Measurements from ENCODE around the gene PCDHGB2.
"Not testable (repeated sequence)": the region's sequence is repeated elsewhere in the genome, so short reads cannot be mapped to it uniquely, and the experiment has no call there.

The PCDHGB2 gene

DNA sequence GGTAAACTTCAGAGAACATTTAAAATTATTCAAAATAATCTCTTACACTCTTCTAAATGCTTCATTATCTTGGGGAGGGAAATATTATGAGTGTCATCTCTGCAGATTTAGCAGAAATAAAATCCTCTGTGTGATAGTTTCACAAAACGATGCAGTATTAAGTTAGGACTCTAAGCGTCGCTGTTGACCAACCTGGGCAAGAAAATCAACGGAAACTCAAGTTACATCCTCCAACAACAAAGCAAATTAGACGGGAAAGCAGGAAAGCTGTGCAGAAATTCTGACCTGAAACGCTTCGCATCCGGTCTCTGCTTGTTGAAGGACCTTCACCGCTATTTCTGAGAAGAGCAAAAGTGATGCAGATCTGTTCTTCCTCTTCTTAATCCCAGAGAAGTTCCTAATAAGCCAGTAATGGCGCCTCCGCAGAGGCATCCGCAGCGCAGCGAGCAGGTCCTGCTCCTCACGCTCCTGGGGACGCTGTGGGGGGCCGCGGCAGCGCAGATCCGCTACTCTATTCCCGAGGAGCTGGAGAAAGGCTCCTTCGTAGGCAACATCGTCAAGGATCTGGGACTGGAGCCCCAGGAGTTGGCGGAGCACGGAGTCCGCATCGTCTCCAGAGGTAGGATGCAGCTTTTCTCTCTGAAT lies 14.0 kb downstream of the PCDHGB2 start, which contains the start of gene PCDHGA6:
PCDHGA6 (plus strand) TSS at position 219 of the 645 bp plus-strand sequence; CDS start at position 412, 193 bp downstream.
- Histone ChIP-seq H3K9ac (ENCODE audit: low read depth, low read length) (no peak within 1 kb of the TSS), H3K4me2 (ENCODE audit: low read length) (peak within 1 kb of the TSS; percentile 74), H3K4me3 (ENCODE audit: low read length) (peak within 1 kb of the TSS; percentile 64), H3K36me3 (ENCODE audit: insufficient read depth, low read length) (peaks cover 3% of the 10 kb centered on the region), H3K9me3 (replicated peaks; ENCODE audit: low read length) (peaks cover 38% of the 10 kb centered on the region), H3K27me3 (ENCODE audit: control insufficient read depth, insufficient read depth, low read length) (no peaks in the 10 kb centered on the region), H3K4me1 (ENCODE audit: control insufficient read depth, insufficient read depth, low read length) (no peaks in the 10 kb centered on the region)

DNA sequence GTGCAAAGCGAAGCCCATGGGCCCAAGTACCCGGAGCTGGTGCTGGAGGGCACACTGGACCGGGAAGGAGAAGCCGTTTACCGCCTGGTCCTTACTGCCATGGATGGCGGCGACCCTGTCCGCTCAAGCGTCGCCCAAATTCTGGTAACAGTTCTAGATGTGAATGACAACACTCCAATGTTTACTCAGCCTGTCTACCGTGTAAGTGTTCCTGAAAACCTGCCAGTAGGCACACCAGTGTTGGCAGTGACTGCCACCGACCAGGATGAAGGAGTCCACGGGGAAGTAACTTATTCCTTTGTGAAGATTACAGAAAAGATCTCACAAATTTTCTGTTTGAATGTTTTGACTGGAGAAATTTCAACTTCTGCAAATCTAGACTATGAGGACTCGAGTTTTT lies 14.8 kb downstream of the PCDHGB2 start:
- Histone ChIP-seq H3K9ac (ENCODE audit: low read depth, low read length) (no peak overlapping the region), H3K4me2 (ENCODE audit: low read length) (peak overlapping the region; percentile 74), H3K4me1 (ENCODE audit: control insufficient read depth, insufficient read depth, low read length) (no peaks in the 10 kb centered on the region), H3K9me3 (replicated peaks; ENCODE audit: low read length) (peaks cover 38% of the 10 kb centered on the region), H3K4me3 (ENCODE audit: low read length) (peak overlapping the region; percentile 64), H3K36me3 (ENCODE audit: insufficient read depth, low read length) (peaks cover 3% of the 10 kb centered on the region), H3K27me3 (ENCODE audit: control insufficient read depth, insufficient read depth, low read length) (no peaks in the 10 kb centered on the region)

DNA sequence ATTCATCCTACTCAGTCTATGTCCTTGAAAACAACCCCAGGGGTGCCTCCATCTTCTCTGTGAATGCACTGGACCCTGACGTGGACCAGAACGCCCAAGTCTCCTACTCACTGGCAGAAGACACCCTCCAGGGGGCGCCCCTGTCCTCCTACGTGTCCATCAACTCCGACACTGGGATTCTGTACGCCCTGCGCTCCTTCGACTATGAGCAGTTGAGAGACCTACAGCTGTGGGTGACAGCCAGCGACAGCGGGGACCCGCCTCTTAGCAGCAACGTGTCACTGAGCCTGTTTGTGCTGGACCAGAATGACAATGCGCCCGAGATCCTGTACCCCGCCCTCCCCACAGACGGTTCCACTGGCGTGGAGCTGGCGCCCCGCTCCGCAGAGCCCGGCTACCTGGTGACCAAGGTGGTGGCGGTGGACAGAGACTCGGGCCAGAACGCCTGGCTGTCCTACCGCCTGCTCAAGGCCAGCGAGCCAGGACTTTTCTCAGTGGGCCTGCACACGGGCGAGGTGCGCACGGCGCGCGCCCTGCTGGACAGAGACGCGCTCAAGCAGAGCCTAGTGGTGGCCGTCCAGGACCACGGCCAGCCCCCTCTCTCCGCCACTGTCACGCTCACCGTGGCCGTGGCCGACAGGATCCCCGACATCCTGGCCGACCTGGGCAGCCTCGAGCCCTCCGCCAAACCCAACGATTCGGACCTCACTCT lies 15.8 kb downstream of the PCDHGB2 start:
- not testable (repeated sequence) for H3K27me3 ChIP-seq (ENCODE audit: control insufficient read depth, insufficient read depth, low read length); H3K4me1 ChIP-seq (ENCODE audit: control insufficient read depth, insufficient read depth, low read length); H3K4me3 ChIP-seq (ENCODE audit: low read length); H3K4me2 ChIP-seq (ENCODE audit: low read length); H3K36me3 ChIP-seq (ENCODE audit: insufficient read depth, low read length); H3K9ac ChIP-seq (ENCODE audit: low read depth, low read length)
- peaks cover 37% of the 10 kb centered on the region for H3K9me3 ChIP-seq (replicated peaks; ENCODE audit: low read length)

DNA sequence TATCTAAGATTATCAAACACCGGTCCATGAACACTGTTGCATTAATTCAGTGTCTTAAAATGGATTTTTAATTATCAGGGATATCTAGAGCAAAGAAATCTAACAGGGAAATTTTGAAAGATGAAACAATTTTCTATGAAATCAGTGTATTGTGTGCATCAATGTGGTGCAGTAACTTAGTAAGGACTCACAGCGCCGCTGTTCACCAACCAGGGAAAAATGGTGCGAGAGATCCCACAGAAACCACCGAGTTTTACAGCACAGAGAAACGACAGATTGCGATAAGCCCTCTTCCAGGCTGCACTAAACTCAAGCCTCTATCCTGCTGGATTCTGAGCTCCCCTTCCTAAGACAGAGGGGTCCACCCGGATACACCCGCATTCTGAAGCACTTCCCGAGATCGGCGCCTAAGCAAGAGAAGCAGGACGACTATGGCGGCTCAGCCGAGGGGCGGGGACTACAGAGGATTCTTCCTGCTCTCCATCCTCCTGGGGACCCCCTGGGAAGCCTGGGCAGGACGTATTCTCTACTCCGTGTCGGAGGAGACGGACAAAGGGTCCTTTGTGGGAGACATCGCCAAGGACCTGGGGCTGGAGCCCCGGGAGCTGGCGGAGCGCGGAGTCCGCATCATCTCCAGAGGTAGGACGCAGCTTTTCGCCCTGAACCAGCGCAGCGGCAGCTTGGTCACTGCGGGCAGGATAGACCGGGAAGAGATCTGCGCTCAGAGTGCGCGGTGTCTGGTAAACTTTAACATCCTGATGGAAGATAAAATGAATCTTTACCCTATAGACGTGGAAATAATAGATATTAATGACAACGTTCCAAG lies 22.9 kb downstream of the PCDHGB2 start, which contains the start of gene PCDHGA7:
PCDHGA7 (plus strand) TSS at position 274 of the 826 bp plus-strand sequence; CDS start at position 432, 158 bp downstream.
- H3K9me3 ChIP-seq (replicated peaks; ENCODE audit: low read length), result peaks cover 7% of the 10 kb centered on the region
- H3K27me3 ChIP-seq (ENCODE audit: control insufficient read depth, insufficient read depth, low read length), result no peaks in the 10 kb centered on the region
- no peaks in the 10 kb centered on the region for H3K4me1 ChIP-seq (ENCODE audit: control insufficient read depth, insufficient read depth, low read length)
- H3K9ac ChIP-seq (ENCODE audit: low read depth, low read length), result peak within 1 kb of the TSS; percentile 62
- H3K4me2 ChIP-seq (ENCODE audit: low read length), result peak within 1 kb of the TSS; percentile 57
- H3K36me3 ChIP-seq (ENCODE audit: insufficient read depth, low read length), result no peaks in the 10 kb centered on the region
- peak within 1 kb of the TSS; percentile 74 for H3K4me3 ChIP-seq (ENCODE audit: low read length)

DNA sequence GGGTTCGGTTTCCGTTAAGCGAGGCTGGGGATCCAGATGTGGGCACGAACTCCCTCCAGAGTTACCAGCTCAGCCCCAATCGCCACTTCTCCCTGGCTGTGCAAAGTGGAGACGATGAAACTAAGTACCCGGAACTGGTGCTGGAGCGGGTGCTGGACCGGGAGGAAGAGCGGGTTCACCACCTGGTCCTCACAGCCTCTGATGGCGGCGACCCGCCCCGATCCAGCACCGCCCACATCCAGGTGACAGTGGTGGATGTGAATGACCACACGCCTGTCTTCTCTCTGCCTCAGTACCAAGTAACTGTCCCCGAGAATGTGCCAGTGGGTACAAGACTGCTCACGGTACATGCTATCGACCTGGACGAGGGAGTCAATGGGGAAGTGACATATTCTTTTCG lies 23.6 kb downstream of the PCDHGB2 start:
- Histone ChIP-seq H3K4me2 (ENCODE audit: low read length) (peak overlapping the region; percentile 57), H3K36me3 (ENCODE audit: insufficient read depth, low read length) (no peaks in the 10 kb centered on the region), H3K4me3 (ENCODE audit: low read length) (peak overlapping the region; percentile 74), H3K9ac (ENCODE audit: low read depth, low read length) (peak overlapping the region; percentile 62), H3K27me3 (ENCODE audit: control insufficient read depth, insufficient read depth, low read length) (no peaks in the 10 kb centered on the region), H3K9me3 (replicated peaks; ENCODE audit: low read length) (peaks cover 8% of the 10 kb centered on the region), H3K4me1 (ENCODE audit: control insufficient read depth, insufficient read depth, low read length) (no peaks in the 10 kb centered on the region)

DNA sequence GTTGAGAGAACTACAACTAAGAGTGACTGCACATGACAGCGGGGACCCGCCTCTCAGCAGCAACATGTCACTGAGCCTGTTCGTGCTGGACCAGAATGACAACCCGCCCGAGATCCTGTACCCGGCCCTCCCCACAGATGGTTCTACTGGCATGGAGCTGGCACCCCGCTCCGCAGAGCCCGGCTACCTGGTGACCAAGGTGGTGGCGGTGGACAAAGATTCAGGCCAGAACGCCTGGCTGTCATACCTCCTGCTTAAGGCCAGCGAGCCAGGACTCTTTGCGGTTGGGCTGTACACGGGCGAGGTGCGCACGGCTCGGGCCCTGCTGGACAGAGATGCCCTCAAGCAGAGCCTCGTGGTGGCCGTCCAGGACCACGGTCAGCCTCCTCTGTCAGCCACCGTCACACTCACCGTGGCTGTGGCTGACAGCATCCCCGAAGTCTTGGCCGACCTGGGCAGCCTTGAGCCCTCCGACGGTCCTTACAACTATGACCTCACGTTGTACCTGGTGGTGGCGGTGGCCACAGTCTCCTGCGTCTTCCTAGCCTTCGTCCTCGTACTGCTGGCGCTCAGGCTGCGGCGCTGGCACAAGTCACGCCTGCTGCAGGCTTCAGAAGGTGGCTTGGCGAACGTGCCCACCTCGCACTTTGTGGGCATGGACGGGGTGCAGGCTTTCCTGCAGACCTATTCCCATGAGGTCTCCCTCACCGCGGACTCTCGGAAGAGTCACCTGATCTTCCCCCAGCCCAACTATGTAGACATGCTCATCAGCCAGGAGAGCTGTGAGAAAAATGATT lies 24.9 kb downstream of the PCDHGB2 start:
- H3K9ac ChIP-seq (ENCODE audit: low read depth, low read length), result no peak overlapping the region
- H3K4me3 ChIP-seq (ENCODE audit: low read length), result no peak overlapping the region
- no peaks in the 10 kb centered on the region for H3K4me1 ChIP-seq (ENCODE audit: control insufficient read depth, insufficient read depth, low read length)
- H3K36me3 ChIP-seq (ENCODE audit: insufficient read depth, low read length), result no peaks in the 10 kb centered on the region
- H3K9me3 ChIP-seq (replicated peaks; ENCODE audit: low read length), result peaks cover 21% of the 10 kb centered on the region
- no peaks in the 10 kb centered on the region for H3K27me3 ChIP-seq (ENCODE audit: control insufficient read depth, insufficient read depth, low read length)
- no peak overlapping the region for H3K4me2 ChIP-seq (ENCODE audit: low read length)

DNA sequence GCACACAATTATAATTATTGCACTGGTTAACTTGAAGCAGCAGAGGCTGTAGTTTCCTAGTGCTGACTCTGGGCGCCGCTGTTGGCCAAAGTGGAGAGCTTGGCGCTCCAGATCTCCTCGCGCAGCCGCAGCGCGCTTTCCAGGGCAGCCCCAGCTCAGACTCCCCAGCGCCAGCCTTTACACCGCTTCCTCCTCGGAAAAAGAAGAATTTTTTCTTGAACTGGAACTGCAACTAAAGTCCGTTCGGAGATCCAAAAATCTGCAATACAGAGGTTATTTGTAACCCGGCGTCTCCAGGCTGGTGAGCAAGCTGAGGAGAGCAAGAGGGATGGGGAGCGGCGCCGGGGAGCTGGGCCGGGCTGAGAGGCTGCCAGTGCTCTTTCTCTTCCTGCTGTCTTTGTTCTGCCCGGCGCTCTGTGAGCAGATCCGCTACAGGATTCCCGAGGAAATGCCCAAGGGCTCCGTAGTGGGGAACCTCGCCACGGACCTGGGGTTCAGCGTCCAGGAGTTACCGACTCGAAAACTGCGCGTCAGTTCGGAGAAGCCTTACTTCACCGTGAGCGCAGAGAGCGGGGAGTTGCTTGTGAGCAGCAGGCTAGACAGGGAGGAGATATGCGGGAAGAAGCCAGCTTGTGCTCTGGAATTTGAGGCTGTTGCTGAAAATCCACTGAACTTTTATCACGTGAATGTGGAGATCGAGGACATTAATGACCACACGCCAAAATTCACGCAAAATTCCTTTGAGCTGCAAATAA lies 27.9 kb downstream of the PCDHGB2 start, which contains the start of gene PCDHGB4:
PCDHGB4 (plus strand) TSS at position 142 of the 755 bp plus-strand sequence; CDS start at position 329, 187 bp downstream.
- Histone ChIP-seq H3K9me3 (replicated peaks; ENCODE audit: low read length) (peaks cover 28% of the 10 kb centered on the region), H3K4me3 (ENCODE audit: low read length) (peak within 1 kb of the TSS; percentile 44), H3K4me2 (ENCODE audit: low read length) (peak within 1 kb of the TSS; percentile 54)
- H3K27me3 ChIP-seq (ENCODE audit: control insufficient read depth, insufficient read depth, low read length); H3K9ac ChIP-seq (ENCODE audit: low read depth, low read length); H3K36me3 ChIP-seq (ENCODE audit: insufficient read depth, low read length); H3K4me1 ChIP-seq (ENCODE audit: control insufficient read depth, insufficient read depth, low read length): not testable (repeated sequence)

DNA sequence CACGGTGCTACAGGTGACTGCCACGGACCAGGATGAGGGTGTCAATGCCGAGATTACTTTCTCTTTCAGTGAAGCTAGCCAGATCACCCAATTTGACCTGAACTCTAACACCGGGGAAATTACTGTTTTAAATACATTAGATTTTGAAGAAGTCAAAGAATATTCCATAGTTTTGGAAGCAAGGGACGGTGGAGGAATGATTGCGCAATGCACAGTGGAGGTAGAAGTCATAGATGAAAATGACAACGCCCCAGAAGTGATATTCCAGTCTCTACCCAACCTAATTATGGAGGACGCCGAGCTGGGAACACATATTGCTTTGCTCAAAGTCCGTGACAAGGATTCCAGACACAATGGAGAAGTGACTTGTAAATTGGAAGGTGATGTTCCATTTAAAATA lies 28.9 kb downstream of the PCDHGB2 start:
- H3K9ac ChIP-seq (ENCODE audit: low read depth, low read length), result no peak overlapping the region
- H3K4me1 ChIP-seq (ENCODE audit: control insufficient read depth, insufficient read depth, low read length), result no peaks in the 10 kb centered on the region
- H3K4me2 ChIP-seq (ENCODE audit: low read length), result no peak overlapping the region
- H3K36me3 ChIP-seq (ENCODE audit: insufficient read depth, low read length), result peaks cover 5% of the 10 kb centered on the region
- peaks cover 32% of the 10 kb centered on the region for H3K9me3 ChIP-seq (replicated peaks; ENCODE audit: low read length)
- no peaks in the 10 kb centered on the region for H3K27me3 ChIP-seq (ENCODE audit: control insufficient read depth, insufficient read depth, low read length)
- no peak overlapping the region for H3K4me3 ChIP-seq (ENCODE audit: low read length)

DNA sequence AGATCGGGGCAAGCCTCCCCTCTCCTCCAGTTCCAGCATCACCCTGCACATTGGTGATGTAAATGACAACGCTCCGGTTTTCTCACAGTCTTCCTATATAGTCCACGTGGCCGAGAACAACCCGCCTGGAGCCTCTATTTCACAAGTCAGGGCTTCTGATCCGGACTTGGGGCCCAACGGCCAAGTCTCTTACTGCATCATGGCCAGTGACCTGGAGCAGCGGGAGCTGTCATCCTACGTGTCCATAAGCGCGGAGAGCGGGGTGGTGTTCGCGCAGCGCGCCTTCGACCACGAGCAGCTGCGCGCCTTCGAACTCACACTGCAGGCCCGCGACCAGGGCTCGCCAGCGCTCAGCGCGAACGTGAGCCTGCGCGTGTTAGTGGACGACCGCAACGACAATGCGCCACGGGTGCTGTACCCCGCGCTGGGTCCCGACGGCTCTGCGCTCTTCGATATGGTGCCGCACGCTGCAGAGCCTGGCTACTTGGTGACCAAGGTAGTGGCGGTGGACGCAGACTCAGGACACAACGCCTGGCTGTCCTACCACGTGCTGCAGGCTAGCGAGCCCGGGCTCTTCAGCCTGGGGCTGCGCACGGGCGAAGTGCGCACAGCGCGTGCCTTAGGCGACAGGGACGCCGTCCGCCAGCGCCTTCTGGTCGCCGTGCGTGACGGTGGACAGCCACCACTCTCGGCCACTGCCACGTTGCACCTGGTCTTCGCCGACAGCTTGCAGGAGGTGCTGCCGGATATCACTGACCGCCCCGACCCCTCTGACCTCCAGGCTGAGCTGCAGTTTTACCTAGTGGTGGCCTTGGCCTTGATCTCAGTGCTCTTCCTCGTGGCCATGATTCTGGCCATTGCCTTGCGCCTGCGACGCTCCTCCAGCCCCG lies 29.6 kb downstream of the PCDHGB2 start:
- Histone ChIP-seq H3K9me3 (replicated peaks; ENCODE audit: low read length) (peaks cover 35% of the 10 kb centered on the region), H3K27me3 (ENCODE audit: control insufficient read depth, insufficient read depth, low read length) (no peaks in the 10 kb centered on the region), H3K36me3 (ENCODE audit: insufficient read depth, low read length) (peaks cover 5% of the 10 kb centered on the region), H3K4me2 (ENCODE audit: low read length) (no peak overlapping the region), H3K4me1 (ENCODE audit: control insufficient read depth, insufficient read depth, low read length) (no peaks in the 10 kb centered on the region), H3K9ac (ENCODE audit: low read depth, low read length) (no peak overlapping the region), H3K4me3 (ENCODE audit: low read length) (no peak overlapping the region)
